Measurements from ENCODE around the gene TMEM108. TPM values are rescaled to one million over a fixed set of nuclear protein-coding genes. Genes with fewer than 3 reads are reported as not detected.
A peak's percentile ranks its signal among the peaks of the same experiment; 100 is the strongest.

The TMEM108 gene
- polyA plus RNA-seq, 10 donors, result 12.1 to 28.9 (median 16.7) TPM

- peak in 2 of 3 donors; percentile 50 to 82 for DNase-seq
Measured at GRCh38 chr3:133210656-133211055, 172.5 kb downstream of the TMEM108 start.

DNA sequence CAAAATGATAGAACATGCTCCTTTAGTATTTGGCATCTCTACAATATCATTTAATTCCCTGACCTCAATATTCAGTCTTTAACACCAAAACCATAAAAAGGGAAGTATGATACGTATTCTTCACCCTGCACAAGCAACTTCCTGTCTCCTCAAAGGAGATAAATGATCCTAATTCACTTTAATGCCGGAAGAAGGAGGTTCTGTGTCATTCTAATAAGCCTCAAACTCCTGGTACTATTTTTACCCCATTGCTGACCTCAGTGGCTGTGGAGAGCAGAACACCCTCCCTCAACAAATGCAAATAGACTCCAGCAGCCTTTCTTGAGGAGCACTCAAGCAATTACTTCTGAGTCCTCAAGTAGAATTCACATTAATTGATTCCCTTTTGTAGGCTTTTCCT lies 173.3 kb downstream of the TMEM108 start:
- peak in 1 of 3 donors; percentile 55 for DNase-seq

DNA sequence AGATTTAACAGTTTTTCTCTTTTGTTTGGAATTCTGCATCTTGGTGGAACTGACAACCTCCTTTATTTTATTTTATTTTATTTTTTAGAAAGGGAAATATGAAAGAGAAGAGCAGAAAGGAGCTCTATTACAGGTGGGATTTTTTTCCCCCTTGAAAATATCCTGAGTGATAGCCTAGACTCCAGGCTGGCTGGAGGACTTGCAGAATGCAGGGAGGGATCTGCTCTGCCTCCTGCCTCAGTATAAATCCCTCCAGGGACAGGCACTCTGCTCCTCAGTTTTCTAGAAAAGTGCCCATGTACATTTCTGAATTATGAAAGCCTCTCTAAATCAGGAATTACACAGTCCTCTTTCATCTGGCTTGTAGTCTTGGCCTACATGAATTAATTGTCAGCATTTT lies 173.7 kb downstream of the TMEM108 start:
- no peak for DNase-seq

GRCh38 chr3:133213937-133214336 lies 175.7 kb downstream of the TMEM108 start:
- DNase-seq, result no peak

GRCh38 chr3:133227813-133228212 lies 189.6 kb downstream of the TMEM108 start:
- peak; percentile 47 to 79 (median 47) for DNase-seq

DNA sequence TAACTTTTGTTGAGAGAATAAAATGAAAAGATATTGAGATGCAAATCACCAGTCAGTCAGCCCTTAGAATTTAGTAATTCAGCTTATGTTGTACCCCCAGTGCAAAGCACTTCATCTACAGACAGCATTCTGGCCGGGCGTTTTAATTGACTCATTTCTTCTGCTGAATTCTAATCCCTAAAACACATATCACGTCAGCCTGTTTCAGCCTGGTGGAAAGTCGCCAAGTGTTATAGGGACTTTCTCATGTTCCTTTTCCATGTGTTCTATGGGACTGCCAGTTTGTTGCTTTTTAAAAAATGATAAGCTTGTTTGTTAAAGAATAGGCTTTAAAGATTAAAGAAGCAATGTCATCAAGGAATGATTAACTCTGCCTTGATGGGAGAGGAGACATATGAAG lies 192.0 kb downstream of the TMEM108 start:
- DNase-seq, result peak; percentile 49 to 80 (median 74)

DNA sequence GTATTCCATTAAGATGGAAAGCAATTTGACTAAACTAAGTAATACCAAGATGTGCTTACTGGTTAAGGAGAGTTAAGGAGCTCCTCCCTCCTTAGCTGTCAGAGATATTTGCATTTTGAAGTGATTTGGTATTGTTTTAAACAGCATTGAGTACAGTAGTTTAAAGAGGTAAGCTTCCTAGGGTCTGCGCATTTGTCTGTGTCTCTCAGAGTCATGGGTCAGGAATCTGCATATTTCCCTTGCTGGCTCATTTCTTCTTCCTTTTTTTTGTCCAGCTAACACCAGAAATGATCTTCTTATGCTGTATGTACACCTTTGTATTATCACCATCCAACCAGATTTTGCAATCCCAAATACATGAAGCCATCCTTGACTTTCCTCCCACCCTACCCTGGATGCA lies 198.7 kb downstream of the TMEM108 start:
- DNase-seq, result no peak

GRCh38 chr3:133237380-133237779 lies 199.2 kb downstream of the TMEM108 start:
- peak; percentile 35 to 67 (median 36) for DNase-seq

DNA sequence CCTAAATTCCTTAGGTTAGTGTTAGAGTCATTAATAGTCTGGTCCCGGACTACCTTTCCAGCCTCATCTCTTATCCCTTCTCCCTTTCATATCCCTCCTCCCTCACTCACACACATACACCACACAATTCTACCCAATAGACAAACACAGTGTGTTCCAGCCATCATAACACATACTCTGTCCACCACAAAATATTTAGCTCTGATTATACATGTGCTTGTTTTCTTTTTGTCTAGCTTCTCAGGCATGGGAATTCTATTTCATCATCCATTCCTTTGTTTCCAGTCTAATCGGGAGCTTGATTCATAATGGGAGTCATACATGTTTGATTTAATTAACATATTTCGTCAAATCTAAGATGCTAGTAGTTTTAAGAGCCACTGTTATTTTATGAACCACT lies 199.8 kb downstream of the TMEM108 start:
- DNase-seq, result no peak

- no peak for DNase-seq
Measured at GRCh38 chr3:133246119-133246518, 207.9 kb downstream of the TMEM108 start.

DNA sequence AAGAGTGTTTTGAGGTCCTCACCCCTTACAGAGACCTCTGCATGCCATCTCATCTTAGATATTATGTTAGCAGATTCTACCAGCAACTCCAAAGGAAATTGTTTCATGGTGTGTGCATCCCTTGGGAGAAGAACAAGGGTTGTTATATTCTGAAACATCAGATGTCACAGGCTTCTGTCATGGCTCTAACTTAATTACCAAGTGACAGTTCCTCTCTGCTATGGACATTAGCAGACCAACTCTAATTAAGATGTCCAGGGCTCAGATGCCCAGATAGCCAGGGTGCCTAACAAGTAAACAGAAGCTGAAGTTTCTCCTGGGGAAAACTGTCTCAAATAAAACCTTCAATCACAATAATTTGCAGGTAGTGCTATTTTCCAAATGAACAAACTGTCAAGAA lies 208.6 kb downstream of the TMEM108 start:
- no peak for DNase-seq

GRCh38 chr3:133248389-133248788 lies 210.2 kb downstream of the TMEM108 start:
- no peak for DNase-seq

DNA sequence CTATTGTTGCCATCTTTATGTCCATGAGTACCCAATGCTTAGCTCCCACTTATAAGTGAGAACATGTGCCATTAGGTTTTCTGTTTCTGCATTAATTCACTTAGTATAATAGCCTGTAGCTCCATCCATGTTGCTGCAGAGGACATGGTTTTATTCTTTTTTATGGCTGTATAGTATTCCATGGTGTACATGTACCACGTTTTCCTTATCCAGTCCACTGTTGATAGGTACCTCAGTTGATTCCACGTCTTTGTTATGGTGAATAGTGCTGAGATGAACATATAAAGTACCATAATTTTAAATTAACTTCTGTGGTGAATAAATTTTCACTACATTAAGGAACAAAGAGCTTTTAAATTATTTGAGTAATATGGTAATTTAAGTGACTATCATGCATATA lies 211.3 kb downstream of the TMEM108 start:
- no peak for DNase-seq

DNA sequence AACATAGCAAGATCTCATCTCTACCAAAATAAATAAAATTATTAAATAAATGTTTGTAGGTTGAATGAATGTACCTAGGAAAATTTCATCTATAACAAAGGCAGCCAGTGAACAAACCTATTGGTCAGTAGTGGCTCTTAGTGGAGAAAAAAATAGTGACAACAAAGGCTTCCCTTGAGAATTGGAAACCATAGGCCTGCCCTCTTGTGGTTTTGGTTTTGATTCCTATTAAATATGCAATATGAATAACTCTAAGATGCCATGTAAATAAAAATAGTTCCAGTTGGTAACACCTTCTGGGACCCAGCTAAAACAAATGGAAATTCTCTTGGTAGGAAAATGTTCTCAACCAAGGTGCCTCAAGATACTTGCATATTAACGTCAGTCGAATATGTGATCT lies 216.0 kb downstream of the TMEM108 start:
- no peak for DNase-seq

DNA sequence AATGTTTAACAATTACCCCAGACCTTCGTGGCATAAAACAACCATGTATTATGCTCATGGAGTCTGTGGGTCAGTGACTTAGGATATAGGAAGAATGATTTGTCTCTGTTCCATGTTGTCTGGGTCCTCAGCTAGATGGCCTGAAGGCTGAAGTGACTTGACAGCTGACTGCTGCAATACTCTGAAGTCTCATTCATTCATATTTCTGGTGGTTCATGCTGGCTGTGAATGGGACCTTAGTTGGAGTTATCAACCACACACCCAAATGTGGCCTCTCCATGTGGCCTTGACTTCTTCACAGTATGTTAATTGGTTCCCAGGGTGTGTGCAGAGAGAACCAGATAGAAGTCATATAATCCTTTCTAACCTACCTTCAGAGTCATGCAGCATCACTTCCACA lies 216.5 kb downstream of the TMEM108 start:
- no peak for DNase-seq

DNA sequence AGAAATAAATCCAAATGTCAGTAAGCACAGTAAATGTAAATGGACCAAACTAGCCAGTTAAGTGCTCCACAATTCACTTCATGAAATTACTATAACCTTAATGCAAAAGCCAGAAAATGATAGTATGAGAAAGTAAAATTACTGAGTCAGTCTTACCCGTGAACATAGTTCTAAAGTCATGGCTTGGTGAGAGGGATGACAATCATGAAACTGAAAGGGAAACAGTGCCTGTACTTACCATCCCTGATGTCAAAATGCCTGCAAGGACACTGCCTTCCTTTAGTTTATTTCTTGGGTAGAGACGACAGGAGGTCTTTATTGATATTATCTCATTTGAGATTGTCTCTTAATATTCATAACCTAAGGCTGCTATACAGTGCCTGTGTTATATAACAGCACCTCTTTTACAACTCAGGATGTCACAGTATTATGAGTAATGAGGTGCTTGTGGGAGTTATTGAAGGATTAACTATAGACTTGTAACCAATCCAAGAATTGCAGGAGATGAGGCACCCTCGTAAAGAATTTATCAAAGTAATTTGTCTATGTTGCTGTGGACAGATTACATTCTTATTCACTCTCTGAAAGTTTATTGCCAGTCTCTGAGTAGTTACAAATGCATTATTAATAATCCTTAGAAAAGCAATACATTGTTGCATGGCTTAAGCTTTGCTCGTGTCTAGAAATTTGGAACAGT lies 218.7 kb downstream of the TMEM108 start:
- peak in 1 of 3 donors; percentile 17 for DNase-seq

- no peak for DNase-seq
Measured at GRCh38 chr3:133258358-133258757, 220.2 kb downstream of the TMEM108 start.

- DNase-seq, result no peak
Measured at GRCh38 chr3:133259767-133260166, 221.6 kb downstream of the TMEM108 start.

- DNase-seq, result no peak
Measured at GRCh38 chr3:133262333-133262732, 224.1 kb downstream of the TMEM108 start.

- no peak for DNase-seq
Measured at GRCh38 chr3:133264920-133265319, 226.7 kb downstream of the TMEM108 start.

DNA sequence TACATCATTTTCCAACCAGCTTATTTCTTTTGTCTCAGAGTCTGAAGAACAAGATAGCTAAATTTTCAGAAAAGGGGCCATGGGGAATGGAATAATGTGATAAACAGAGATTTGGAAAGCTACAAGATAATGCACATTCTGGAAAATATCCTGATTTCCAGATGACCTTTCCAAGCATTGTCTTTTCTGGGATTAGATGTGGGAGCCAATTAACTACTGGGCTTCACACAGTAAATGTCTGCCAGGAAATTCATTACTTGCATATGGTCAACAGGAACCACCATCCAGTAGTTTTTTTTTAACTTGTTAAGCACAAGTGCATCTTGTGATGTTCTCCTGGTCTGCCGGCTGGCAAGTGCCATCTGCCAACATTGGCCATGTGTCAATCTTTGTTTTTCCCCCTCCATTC lies 230.5 kb downstream of the TMEM108 start:
- DNase-seq, result peak; percentile 69 to 89 (median 80)

- DNase-seq, result no peak
Measured at GRCh38 chr3:133269393-133269792, 231.2 kb downstream of the TMEM108 start.

DNA sequence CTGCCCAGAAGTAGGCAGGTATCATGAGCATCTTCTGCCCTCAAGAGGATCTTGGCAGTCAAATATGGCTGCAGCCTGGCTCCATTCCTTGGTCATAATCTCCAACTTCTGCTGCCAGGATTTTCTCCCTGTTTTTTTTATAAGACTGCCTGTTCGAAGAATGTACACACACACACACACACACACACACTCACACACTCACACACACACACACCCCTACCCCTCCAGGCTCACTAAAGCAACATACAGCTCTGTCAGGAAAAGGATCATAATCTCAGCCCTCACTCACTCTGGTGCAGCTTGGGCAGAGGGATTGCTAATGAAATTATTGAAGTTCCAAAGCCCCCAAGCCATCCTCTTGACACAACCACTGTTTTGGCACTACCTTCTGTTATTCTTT lies 232.4 kb downstream of the TMEM108 start:
- no peak for DNase-seq

DNA sequence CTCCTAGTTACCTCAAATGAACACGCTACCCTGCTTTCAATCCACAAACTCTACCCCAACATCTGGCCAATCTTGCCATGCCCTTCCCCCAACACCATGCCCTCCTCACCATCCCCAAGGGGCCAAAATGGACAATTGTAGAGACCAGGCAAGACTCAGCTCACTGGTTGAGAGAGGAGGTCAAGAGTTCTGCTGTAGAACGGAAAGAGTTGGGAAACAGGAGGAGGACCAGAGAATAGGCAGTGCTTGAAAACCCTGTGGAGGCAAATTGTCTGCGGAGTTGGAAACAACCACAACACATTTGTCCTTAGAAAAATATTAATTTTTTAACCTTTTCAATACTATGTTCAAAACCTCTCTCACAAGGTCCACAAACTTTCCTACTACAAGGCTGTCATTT lies 232.9 kb downstream of the TMEM108 start:
- DNase-seq, result no peak

Measured in muscle of back (tissue), 11 donors.